ENCODE measurements around the gene PLA2R1.

The PLA2R1 gene

DNA sequence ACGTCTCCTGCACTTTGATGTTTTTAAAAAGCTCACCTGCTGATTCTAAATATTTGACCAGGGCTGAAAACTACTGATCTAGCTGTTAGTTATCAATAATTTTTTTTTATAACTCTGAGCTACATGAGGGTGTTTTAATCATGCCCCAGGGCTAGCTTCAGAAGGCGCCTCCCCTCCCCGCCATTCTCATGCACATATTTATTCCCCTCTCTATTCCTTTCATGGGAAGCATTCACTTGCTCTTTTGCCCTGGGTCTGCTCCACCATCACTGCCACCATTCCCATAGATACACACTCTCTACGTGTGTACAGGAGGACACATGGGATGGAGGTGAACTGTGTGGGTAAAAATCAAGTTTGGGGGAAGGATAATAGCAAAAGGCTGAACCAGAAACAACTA, 101.0 kb downstream of the PLA2R1 start:
- H3K27ac ChIP-seq: peak overlapping the region; percentile 52
- TF ChIP-seq CTCF (IDR thresholded peaks at IDR 0.05; ENCODE audit: low read depth, low read length, missing control alignments): no peak
- no peak for DNase-seq
- in situ Hi-C loops (cut with HindIII; ENCODE audit: low pct_ligation_motif_present, low sequenced_read_pairs): no loop called here
- no peaks in the 10 kb centered on the region for H3K36me3 ChIP-seq (replicated peaks)
- H3K27me3 ChIP-seq (replicated peaks): no peaks in the 10 kb centered on the region
- H3K4me3 ChIP-seq (ENCODE audit: low read depth, low read length): no peak overlapping the region

DNA sequence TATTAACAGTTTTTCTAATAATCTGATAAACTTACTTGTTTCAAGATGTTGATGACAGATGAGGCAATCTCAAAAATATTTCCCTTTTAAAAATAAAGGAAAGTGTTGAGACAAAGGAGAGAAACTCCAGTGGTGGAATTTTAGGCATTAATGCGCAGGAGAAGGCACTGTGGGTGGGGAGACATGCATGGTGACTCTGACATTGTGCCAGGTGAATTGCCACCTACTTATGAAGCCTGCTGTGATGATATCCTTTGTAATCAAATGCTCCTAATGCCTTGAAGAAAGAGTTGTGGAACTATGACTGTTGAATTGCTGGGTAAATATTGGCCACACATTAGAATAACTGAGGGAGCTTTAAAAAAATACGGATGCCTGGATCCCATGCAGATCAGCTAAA, 101.4 kb downstream of the PLA2R1 start:
- peak; percentile 35 for DNase-seq
- Histone ChIP-seq H3K36me3 (replicated peaks) (no peaks in the 10 kb centered on the region), H3K27me3 (replicated peaks) (no peaks in the 10 kb centered on the region), H3K27ac (peak overlapping the region; percentile 52), H3K4me3 (ENCODE audit: low read depth, low read length) (no peak overlapping the region)
- no peak for TF ChIP-seq CTCF (IDR thresholded peaks at IDR 0.05; ENCODE audit: low read depth, low read length, missing control alignments)
- in situ Hi-C loops (cut with HindIII; ENCODE audit: low pct_ligation_motif_present, low sequenced_read_pairs): no loop called here

DNA sequence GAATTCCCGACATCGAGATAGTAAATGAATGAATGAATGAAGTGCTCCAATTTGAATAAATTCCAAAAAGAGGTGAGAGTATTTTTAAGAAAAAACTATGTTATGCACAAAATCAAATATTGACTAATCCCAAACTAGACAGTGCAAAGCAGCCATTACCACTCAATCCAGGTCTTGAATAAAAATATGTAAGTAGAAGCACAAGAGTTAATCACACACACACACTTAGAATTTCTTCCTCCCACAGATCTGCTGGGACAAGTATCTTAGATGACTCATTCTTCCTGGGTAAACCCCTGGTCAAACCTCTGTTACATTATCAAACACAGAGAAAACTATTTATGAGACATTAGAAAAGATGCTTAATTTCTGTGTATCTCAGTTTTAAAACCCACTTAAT, 102.0 kb downstream of the PLA2R1 start:
- no peak overlapping the region for H3K4me3 ChIP-seq (ENCODE audit: low read depth, low read length)
- TF ChIP-seq CTCF (IDR thresholded peaks at IDR 0.05; ENCODE audit: low read depth, low read length, missing control alignments): no peak
- in situ Hi-C loops (cut with HindIII; ENCODE audit: low pct_ligation_motif_present, low sequenced_read_pairs): no loop called here
- no peaks in the 10 kb centered on the region for H3K27me3 ChIP-seq (replicated peaks)
- peak; percentile 78 for DNase-seq
- H3K27ac ChIP-seq: peak overlapping the region; percentile 52
- no peaks in the 10 kb centered on the region for H3K36me3 ChIP-seq (replicated peaks)

- no peak for TF ChIP-seq CTCF (IDR thresholded peaks at IDR 0.05; ENCODE audit: low read depth, low read length, missing control alignments)
- peaks cover 2% of the 10 kb centered on the region for H3K36me3 ChIP-seq (replicated peaks)
- DNase-seq: no peak
- H3K27ac ChIP-seq: no peak overlapping the region
- H3K4me3 ChIP-seq (ENCODE audit: low read depth, low read length): no peak overlapping the region
- in situ Hi-C loops (cut with HindIII; ENCODE audit: low pct_ligation_motif_present, low sequenced_read_pairs): no loop called here
- H3K27me3 ChIP-seq (replicated peaks): no peaks in the 10 kb centered on the region
These were observed 103.3 kb downstream of the PLA2R1 start for GRCh38 chr2:159959136-159959535.

DNA sequence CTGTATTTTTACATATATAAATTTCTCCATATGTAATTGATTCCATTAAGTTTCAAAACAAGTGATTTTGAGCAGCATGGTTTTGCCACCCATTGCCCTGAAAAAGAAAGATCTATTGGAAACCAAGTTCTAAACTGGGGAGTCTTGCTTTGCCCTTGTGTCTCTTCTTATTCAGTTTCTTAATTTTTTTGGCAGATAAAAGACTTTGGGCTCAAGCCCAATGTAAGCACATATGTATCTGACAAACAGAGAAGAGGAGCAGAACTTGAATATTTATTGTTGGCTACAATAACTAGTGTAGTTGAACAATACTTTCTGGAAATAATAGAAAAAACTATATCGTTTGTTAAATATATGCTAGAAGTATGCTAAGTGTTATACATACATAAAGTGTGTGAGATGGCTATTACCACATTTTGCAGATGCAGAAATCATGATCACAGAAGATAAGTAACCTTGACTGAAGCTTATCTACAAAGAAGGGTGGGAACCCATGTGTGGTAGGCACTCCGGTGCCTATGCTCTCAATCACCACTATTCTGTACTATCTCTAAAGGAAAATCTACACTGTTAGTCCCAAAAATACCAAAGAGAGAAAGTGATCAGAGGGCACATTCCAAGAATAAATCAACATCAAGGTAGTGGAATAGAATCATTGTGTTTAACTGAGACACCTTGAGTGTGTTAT, 109.1 kb downstream of the PLA2R1 start:
- H3K27ac ChIP-seq: no peak overlapping the region
- H3K27me3 ChIP-seq (replicated peaks): no peaks in the 10 kb centered on the region
- in situ Hi-C loops (cut with HindIII; ENCODE audit: low pct_ligation_motif_present, low sequenced_read_pairs): no loop called here
- no peak for DNase-seq
- H3K36me3 ChIP-seq (replicated peaks): peaks cover 4% of the 10 kb centered on the region
- TF ChIP-seq CTCF (IDR thresholded peaks at IDR 0.05; ENCODE audit: low read depth, low read length, missing control alignments): no peak
- no peak overlapping the region for H3K4me3 ChIP-seq (ENCODE audit: low read depth, low read length)

Measured in brain microvascular endothelial cell (primary cell).